ENCODE measurements around the gene KIAA0930.

- TF ChIP-seq CTCF (IDR thresholded peaks at IDR 0.05) (no peak), POLR2AphosphoS5 (IDR thresholded peaks at IDR 0.05; ENCODE audit: insufficient read depth in 1 of 2, low read depth in 1 of 2) (no peak)
Observed at GRCh38 chr22:45157907-45158306, 82.8 kb downstream of the KIAA0930 start.
